CD14-positive monocyte (primary cell): ENCODE results near the gene HAPLN2. TPM values are rescaled to one million over a fixed set of nuclear protein-coding genes. Genes with fewer than 3 reads are reported as not detected.

Experiments used
- DNase-seq, 3 donors: peaks; one replicate each; pipeline ENCODE4 v3.0.0-alpha.2; 2011 to 2022
- H2AFZ ChIP-seq: 2 replicates; pipeline ENCODE4 v1.6.0; 2012; ENCODE audit warnings: mild to moderate bottlenecking, low read depth, low read length, inconsistent platforms; ENCODE audit not compliant: insufficient read depth, poor library complexity, severe bottlenecking
- H3K27ac ChIP-seq, 2 donors: 1 replicate in 1 of 2; 2 replicates in 1 of 2; pipeline ENCODE4 v1.5.1; 2012 to 2013; ENCODE audit warnings: low read length in 2 of 2, control low read depth in 1 of 2, inconsistent platforms in 1 of 2, low read depth in 1 of 2, mild to moderate bottlenecking in 1 of 2
- H3K27me3 ChIP-seq, 2 donors: one replicate each; pipeline versions ENCODE4 v1.6.0 to v1.6.1; 2011 to 2013; ENCODE audit warnings: low read length in 2 of 2; ENCODE audit not compliant: control insufficient read depth in 2 of 2, insufficient read depth in 2 of 2
- H3K36me3 ChIP-seq, 2 donors: replicated peaks in 1 of 2; 1 replicate in 1 of 2; 2 replicates in 1 of 2; pipeline versions ENCODE4 v1.5.1 to v1.6.1; 2012 to 2013; ENCODE audit warnings: low read length in 2 of 2, control low read depth in 1 of 2, inconsistent platforms in 1 of 2, mild to moderate bottlenecking in 1 of 2; ENCODE audit not compliant: insufficient read depth in 2 of 2, control insufficient read depth in 1 of 2
- H3K4me1 ChIP-seq, 2 donors: 1 replicate in 1 of 2; 2 replicates in 1 of 2; pipeline versions ENCODE4 v1.5.1 to v1.6.1; 2012 to 2013; ENCODE audit warnings: low read length in 2 of 2, control low read depth in 1 of 2, inconsistent platforms in 1 of 2, mild to moderate bottlenecking in 1 of 2, moderate library complexity in 1 of 2; ENCODE audit not compliant: insufficient read depth in 2 of 2, control insufficient read depth in 1 of 2
- H3K4me2 ChIP-seq: replicated peaks from 2 replicates; pipeline ENCODE3; 2012; ENCODE audit warnings: low read length, moderate library complexity, mild to moderate bottlenecking; ENCODE audit not compliant: poor library complexity, severe bottlenecking; ENCODE audit errors: extremely low read depth
- H3K4me3 ChIP-seq, 3 experiments: fragments of 200-600 bp in 1 of 3; sonication (generic) in 1 of 3; replicated peaks in 1 of 3; 1 replicate in 2 of 3; 2 replicates in 1 of 3; pipeline ENCODE4 v1.5.1; 2011 to 2013; ENCODE audit warnings: low read length in 3 of 3, mild to moderate bottlenecking in 3 of 3, control low read depth in 2 of 3, low read depth in 2 of 3, inconsistent platforms in 1 of 3, moderate library complexity in 1 of 3
- H3K79me2 ChIP-seq: 2 replicates; pipeline ENCODE4 v1.6.0; 2012; ENCODE audit warnings: mild to moderate bottlenecking, control low read depth, inconsistent platforms, low read length, moderate library complexity; ENCODE audit not compliant: insufficient read depth
- H3K9ac ChIP-seq: 2 replicates; pipeline ENCODE4 v1.6.0; 2017; ENCODE audit warnings: low read length, mild to moderate bottlenecking; ENCODE audit not compliant: insufficient read depth, poor library complexity, severe bottlenecking
- H3K9me3 ChIP-seq, 2 donors: replicated peaks in 1 of 2; 1 replicate in 1 of 2; 2 replicates in 1 of 2; pipeline versions ENCODE4 v1.5.1 to v1.6.1; 2012 to 2013; ENCODE audit warnings: low read length in 2 of 2, control low read depth in 1 of 2; ENCODE audit not compliant: control insufficient read depth in 1 of 2, insufficient read depth in 1 of 2
- H4K20me1 ChIP-seq: 2 replicates; pipeline ENCODE4 v1.6.0; 2012; ENCODE audit warnings: mild to moderate bottlenecking, low read length, control low read depth, moderate library complexity; ENCODE audit not compliant: insufficient read depth
- H3K27ac Mint-ChIP-seq, 7 donors: one replicate each; pipeline ENCODE4 v1.8.0; 2020; ENCODE audit warnings: mild to moderate bottlenecking in 7 of 7, mixed read lengths in 7 of 7, moderate library complexity in 6 of 7, inconsistent platforms in 2 of 7
- H3K27me3 Mint-ChIP-seq, 3 donors: one replicate each; pipeline ENCODE4 v1.8.0; 2021 to 2022; ENCODE audit warnings: low read depth in 3 of 3, mild to moderate bottlenecking in 3 of 3, mixed read lengths in 3 of 3, moderate library complexity in 3 of 3, inconsistent platforms in 1 of 3
- H3K36me3 Mint-ChIP-seq, 2 donors: one replicate each; pipeline ENCODE4 v1.8.0; 2020; ENCODE audit warnings: mixed read lengths in 2 of 2, inconsistent platforms in 1 of 2, mild to moderate bottlenecking in 1 of 2
- H3K4me1 Mint-ChIP-seq: one replicate; pipeline ENCODE4 v1.8.0; 2020; ENCODE audit warnings: mild to moderate bottlenecking, mixed read lengths
- H3K4me3 Mint-ChIP-seq, 2 donors: one replicate each; pipeline ENCODE4 v1.8.0; 2020; ENCODE audit warnings: mild to moderate bottlenecking in 2 of 2, mixed read lengths in 2 of 2, moderate library complexity in 1 of 2
- H3K9me3 Mint-ChIP-seq, 7 donors: one replicate each; pipeline ENCODE4 v1.8.0; 2020 to 2022; ENCODE audit warnings: mixed read lengths in 7 of 7, mild to moderate bottlenecking in 6 of 7, moderate library complexity in 6 of 7, inconsistent platforms in 2 of 7
- WGBS: methylation state at CpG from one replicate; pipeline ENCODE4 v1.1.5; 2013; ENCODE audit warnings: missing lambda C conversion rate; ENCODE audit not compliant: insufficient coverage; 5-methylcytosine and 5-hydroxymethylcytosine counted together
- intact Hi-C, 2 donors: fragments of 100-400 bp; cut with micrococcal nuclease; formaldehyde crosslinking; loops; one replicate each; pipeline versions ENCODE4 v1.15.0 to v1.15.1; 2023
- polyA plus RNA-seq, 3 donors: library from polyadenylated mRNA; depleted of rRNA in 1 of 3; unstranded in 2 of 3; stranded (reverse) in 1 of 3; fragments of 300-500 nt in 2 of 3; fragments of >200 nt in 1 of 3; fragmentation: Illumina TruSeq in 2 of 3; gene quantifications; 1 replicate in 2 of 3; 2 replicates in 1 of 3; pipeline ENCODE4 v1.2.3, GENCODE V29; 2012 to 2021
- TF ChIP-seq, protein P1 (sequence below): fragments of 200-600 bp; IDR thresholded peaks from one replicate; pipeline ENCODE4 v1.8.0; 2022; ENCODE audit warnings: antibody characterized with exemption, mild to moderate bottlenecking

Gene HAPLN2
- polyA plus RNA-seq, 3 donors, result not detected

GRCh38 chr1:156654700-156655099, 35.5 kb downstream of the HAPLN2 start:
- Mint-ChIP-seq H3K36me3 (peaks cover 0 to 3% of the 10 kb centered on the region in 2 donors), H3K4me1 (peaks cover 24% of the 10 kb centered on the region), H3K27me3 (peaks cover 63 to 78% (median 77%) of the 10 kb centered on the region in 3 donors), H3K27ac (no peak overlapping the region), H3K9me3 (peaks cover 0 to 18% (median 7%) of the 10 kb centered on the region in 7 donors), H3K4me3 (peak overlapping the region in 1 of 2 donors; percentile 56)
- peaks cover 0 to 15% of the 10 kb centered on the region in 2 donors for H3K9me3 ChIP-seq
- no peak for DNase-seq
- no peak overlapping the region for H3K27ac ChIP-seq
- H3K27me3 ChIP-seq, result peaks cover 30 to 62% of the 10 kb centered on the region in 2 donors
- intact Hi-C loops, result no loop called here
- no CpG with 5 or more reads among the region's 1 CpG for WGBS
- no peaks in the 10 kb centered on the region for H4K20me1 ChIP-seq
- no peak overlapping the region for H3K9ac ChIP-seq
- no peak overlapping the region for H3K4me2 ChIP-seq
- H2AFZ ChIP-seq, result no peak overlapping the region
- no peaks in the 10 kb centered on the region for H3K79me2 ChIP-seq
- H3K4me1 ChIP-seq, result peaks cover 22 to 25% of the 10 kb centered on the region in 2 donors
- H3K36me3 ChIP-seq, result no peaks in the 10 kb centered on the region
- TF ChIP-seq, protein P1, sequence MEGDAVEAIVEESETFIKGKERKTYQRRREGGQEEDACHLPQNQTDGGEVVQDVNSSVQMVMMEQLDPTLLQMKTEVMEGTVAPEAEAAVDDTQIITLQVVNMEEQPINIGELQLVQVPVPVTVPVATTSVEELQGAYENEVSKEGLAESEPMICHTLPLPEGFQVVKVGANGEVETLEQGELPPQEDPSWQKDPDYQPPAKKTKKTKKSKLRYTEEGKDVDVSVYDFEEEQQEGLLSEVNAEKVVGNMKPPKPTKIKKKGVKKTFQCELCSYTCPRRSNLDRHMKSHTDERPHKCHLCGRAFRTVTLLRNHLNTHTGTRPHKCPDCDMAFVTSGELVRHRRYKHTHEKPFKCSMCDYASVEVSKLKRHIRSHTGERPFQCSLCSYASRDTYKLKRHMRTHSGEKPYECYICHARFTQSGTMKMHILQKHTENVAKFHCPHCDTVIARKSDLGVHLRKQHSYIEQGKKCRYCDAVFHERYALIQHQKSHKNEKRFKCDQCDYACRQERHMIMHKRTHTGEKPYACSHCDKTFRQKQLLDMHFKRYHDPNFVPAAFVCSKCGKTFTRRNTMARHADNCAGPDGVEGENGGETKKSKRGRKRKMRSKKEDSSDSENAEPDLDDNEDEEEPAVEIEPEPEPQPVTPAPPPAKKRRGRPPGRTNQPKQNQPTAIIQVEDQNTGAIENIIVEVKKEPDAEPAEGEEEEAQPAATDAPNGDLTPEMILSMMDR, result no peak
- no peak overlapping the region for H3K4me3 ChIP-seq

DNA sequence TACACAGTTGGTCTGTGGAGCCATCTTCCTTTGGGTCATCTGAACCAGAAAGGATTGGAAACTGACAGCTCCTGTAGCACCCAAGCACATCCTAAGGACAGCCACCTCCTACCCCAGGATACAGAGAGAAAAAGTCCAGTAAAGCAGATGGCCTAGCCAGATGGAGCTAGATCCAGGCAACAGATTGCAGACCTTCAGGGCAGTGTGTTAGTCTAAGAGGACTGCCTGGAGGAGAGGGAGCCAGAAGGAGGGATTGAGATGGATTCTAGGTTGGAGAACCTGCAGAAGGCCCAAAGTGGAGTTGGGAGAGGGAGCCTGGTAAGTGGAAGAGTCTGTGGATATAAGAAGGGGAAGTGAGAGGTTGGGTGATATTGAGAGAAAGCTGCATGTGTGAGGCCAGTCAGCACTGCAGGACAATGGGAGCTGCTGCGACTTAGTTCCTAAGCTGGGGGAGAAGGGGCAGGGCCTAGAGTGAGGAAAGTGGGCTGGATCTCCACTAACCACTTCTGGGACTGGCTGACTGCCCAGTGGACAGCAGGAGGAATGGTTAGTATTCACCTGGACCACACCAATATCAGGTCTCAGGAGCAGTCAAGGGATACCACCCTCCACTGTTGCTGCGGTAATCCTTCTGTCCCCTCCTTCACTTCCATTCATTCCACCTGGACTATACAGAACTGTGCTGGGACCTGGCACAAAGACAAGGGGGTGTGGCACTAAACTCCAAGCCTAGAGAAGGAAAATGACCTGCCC, 36.1 kb downstream of the HAPLN2 start:
- Mint-ChIP-seq H3K36me3 (peaks cover 0 to 3% of the 10 kb centered on the region in 2 donors), H3K27ac (no peak overlapping the region), H3K4me3 (peak overlapping the region in 1 of 2 donors; percentile 88), H3K27me3 (peaks cover 61 to 77% (median 72%) of the 10 kb centered on the region in 3 donors), H3K4me1 (peaks cover 29% of the 10 kb centered on the region), H3K9me3 (peaks cover 0 to 18% (median 7%) of the 10 kb centered on the region in 7 donors)
- Histone ChIP-seq H3K9me3 (peaks cover 0 to 15% of the 10 kb centered on the region in 2 donors), H3K36me3 (no peaks in the 10 kb centered on the region), H3K79me2 (no peaks in the 10 kb centered on the region), H3K4me1 (peaks cover 28 to 31% of the 10 kb centered on the region in 2 donors), H3K27ac (no peak overlapping the region), H3K4me2 (no peak overlapping the region), H3K9ac (no peak overlapping the region), H3K4me3 (no peak overlapping the region), H2AFZ (no peak overlapping the region), H3K27me3 (peaks cover 30 to 57% of the 10 kb centered on the region in 2 donors), H4K20me1 (no peaks in the 10 kb centered on the region)
- TF ChIP-seq, protein P1, result no peak
- no peak for DNase-seq
- 67% methylated on average over 2 of the region's 2 CpGs for WGBS
- intact Hi-C loops, result no loop called here
